GM18907 (cell line): ENCODE measurements around the gene ZNF576.
"Not testable (repeated sequence)": the region's sequence is repeated elsewhere in the genome, so short reads cannot be mapped to it uniquely, and the experiment has no call there.

Experiments
- ATAC-seq: cut with Tn5 transposase; IDR thresholded peaks from one replicate; pipeline ENCODE4 v1.9.1; 2021; ENCODE audit warnings: mild to moderate bottlenecking, moderate library complexity; ENCODE audit not compliant: unreplicated experiment

Gene ZNF576

GRCh38 chr19:43623889-43624670, 27.7 kb downstream of the ZNF576 start:
- ATAC-seq = no peak

- no peak for ATAC-seq
Measured at GRCh38 chr19:43624933-43625332, 28.5 kb downstream of the ZNF576 start.

- ATAC-seq = no peak
Measured at GRCh38 chr19:43625918-43626579, 29.7 kb downstream of the ZNF576 start.

GRCh38 chr19:43626838-43627237, 30.4 kb downstream of the ZNF576 start:
- ATAC-seq = no peak

- no peak for ATAC-seq
Measured at GRCh38 chr19:43628646-43629326, 32.4 kb downstream of the ZNF576 start.

- ATAC-seq = no peak
Measured at GRCh38 chr19:43631491-43631890, 35.1 kb downstream of the ZNF576 start.

- ATAC-seq = no peak
Measured at GRCh38 chr19:43633520-43633919, 37.1 kb downstream of the ZNF576 start.

GRCh38 chr19:43634068-43634467, 37.7 kb downstream of the ZNF576 start:
- no peak for ATAC-seq

- ATAC-seq = no peak
Measured at GRCh38 chr19:43634506-43634871, 38.1 kb downstream of the ZNF576 start.

GRCh38 chr19:43634872-43635560, 38.6 kb downstream of the ZNF576 start:
- no peak for ATAC-seq

- ATAC-seq = not testable (repeated sequence)
Measured at GRCh38 chr19:43635561-43635940, 39.2 kb downstream of the ZNF576 start.

- ATAC-seq = no peak
Measured at GRCh38 chr19:43636121-43636683, 39.8 kb downstream of the ZNF576 start.

GRCh38 chr19:43638214-43638994, 42.0 kb downstream of the ZNF576 start:
- ATAC-seq = no peak

- no peak for ATAC-seq
Measured at GRCh38 chr19:43638995-43639518, 42.7 kb downstream of the ZNF576 start.

- ATAC-seq = no peak
Measured at GRCh38 chr19:43639519-43640423, 43.4 kb downstream of the ZNF576 start, which contains the start of gene CADM4. CADM4 (minus strand) TSS chr19:43639850; CDS start chr19:43639790, 60 bp downstream.

- ATAC-seq = no peak
Measured at GRCh38 chr19:43640424-43640757, 44.0 kb downstream of the ZNF576 start.

- no peak for ATAC-seq
Measured at GRCh38 chr19:43641333-43641732, 44.9 kb downstream of the ZNF576 start.

- no peak for ATAC-seq
Measured at GRCh38 chr19:43642531-43642930, 46.1 kb downstream of the ZNF576 start.

- ATAC-seq = no peak
Measured at GRCh38 chr19:43643326-43643725, 46.9 kb downstream of the ZNF576 start.
